Endothelial cell of umbilical vein (primary cell): ENCODE results near the gene ZNF490. TPM values are rescaled to one million over a fixed set of nuclear protein-coding genes. Genes with fewer than 3 reads are reported as not detected.

Source experiments
- BruUV-seq: library from RNA; stranded (reverse); fragments of 400-500 nt; replicated peaks from 2 replicates; lab custom pipeline; 2021; lab: Mats Ljungman, UMichigan
- CTCF ChIA-PET: fragments of 300-600, 350-600 bp; sonication (Branson Sonifier 250); formaldehyde crosslinking; loops from one replicate; lab custom pipeline; 2021; ENCODE audit warnings: antibody characterized with exemption, inconsistent platforms; lab: Charles Lee
- POLR2A ChIA-PET: fragments of 300-600, 350-600 bp; sonication (Branson Sonifier 250); formaldehyde crosslinking; loops from one replicate; lab custom pipeline; 2021; ENCODE audit warnings: antibody characterized with exemption, inconsistent platforms; lab: Charles Lee
- DNase-seq: peaks from one replicate; pipeline ENCODE4 v3.0.0-alpha.2; 2011; ENCODE audit warnings: low read depth, low spot score
- FAIRE-seq: peaks from 2 replicates; lab custom pipeline; 2011; peaks lifted over from hg19 to GRCh38; lab: Jason Lieb, UNC
- H2AFZ ChIP-seq: 2 replicates; pipeline ENCODE4 v1.6.0; 2012; ENCODE audit warnings: low read depth, low read length, control low read depth, inconsistent platforms
- H3K27ac ChIP-seq: 2 replicates; pipeline ENCODE4 v1.5.1; 2011; ENCODE audit warnings: low read depth, mild to moderate bottlenecking, control low read depth, low read length, moderate library complexity; ENCODE audit not compliant: insufficient read depth
- H3K27me3 ChIP-seq, 2 experiments: 2 replicates each; pipeline versions ENCODE4 v1.6.0 to v1.6.1; 2011; ENCODE audit warnings: low read length in 2 of 2, mixed read lengths in 1 of 2; ENCODE audit not compliant: control insufficient read depth in 2 of 2, insufficient read depth in 2 of 2
- H3K36me3 ChIP-seq, 2 experiments: 2 replicates in 1 of 2; 3 replicates in 1 of 2; pipeline ENCODE4 v1.5.1; 2011; ENCODE audit warnings: low read length in 2 of 2, mild to moderate bottlenecking in 1 of 2, moderate library complexity in 1 of 2; ENCODE audit not compliant: control insufficient read depth in 2 of 2, insufficient read depth in 2 of 2; ENCODE audit errors: extremely low read depth in 1 of 2
- H3K4me1 ChIP-seq: 3 replicates; pipeline ENCODE4 v1.5.1; 2011; ENCODE audit warnings: mild to moderate bottlenecking, low read length; ENCODE audit not compliant: control insufficient read depth, insufficient read depth; ENCODE audit errors: extremely low read depth
- H3K4me2 ChIP-seq: 2 replicates; pipeline ENCODE4 v1.6.1; 2011; ENCODE audit warnings: low read length, control low read depth, mixed read lengths; ENCODE audit not compliant: insufficient read depth
- H3K4me3 ChIP-seq, 3 experiments: fragments of 200-600 bp in 1 of 3; sonication (generic), shearing (Covaris generic) in 1 of 3; replicated peaks in 1 of 3; 2 replicates each; pipeline ENCODE4 v1.5.1; 2011 to 2016; ENCODE audit warnings: control low read depth in 3 of 3, low read length in 3 of 3, mild to moderate bottlenecking in 2 of 3, inconsistent platforms in 1 of 3, low read depth in 1 of 3, moderate library complexity in 1 of 3; ENCODE audit not compliant: insufficient read depth in 1 of 3
- H3K79me2 ChIP-seq: 2 replicates; pipeline ENCODE4 v1.6.0; 2012; ENCODE audit warnings: low read length, inconsistent platforms; ENCODE audit not compliant: control insufficient read depth, insufficient read depth
- H3K9ac ChIP-seq: replicated peaks from 2 replicates; pipeline ENCODE3; 2011; ENCODE audit warnings: low read length, control low read depth; ENCODE audit not compliant: insufficient read depth; ENCODE audit errors: extremely low read depth
- H3K9me1 ChIP-seq: replicated peaks from 3 replicates; pipeline ENCODE4 v1.6.0; 2011; ENCODE audit warnings: mild to moderate bottlenecking, low read length; ENCODE audit not compliant: control insufficient read depth, insufficient read depth; ENCODE audit errors: extremely low read depth
- H3K9me3 ChIP-seq: replicated peaks from 2 replicates; pipeline ENCODE4 v1.5.1; 2012; ENCODE audit warnings: low read length, inconsistent platforms; ENCODE audit not compliant: control insufficient read depth, insufficient read depth
- H4K20me1 ChIP-seq: replicated peaks from 2 replicates; pipeline ENCODE3; 2011; ENCODE audit warnings: mild to moderate bottlenecking, low read length; ENCODE audit not compliant: control insufficient read depth, insufficient read depth; ENCODE audit errors: extremely low read depth
- CTCF ChIP-seq, 2 donors: IDR thresholded peaks; 1 replicate in 1 of 2; 2 replicates in 1 of 2; pipeline ENCODE4 v1.5.1; 2011; ENCODE audit warnings: low read length in 2 of 2, mild to moderate bottlenecking in 2 of 2, moderate library complexity in 2 of 2, control low read depth in 1 of 2, inconsistent platforms in 1 of 2, low read depth in 1 of 2; ENCODE audit not compliant: insufficient read depth in 1 of 2; ENCODE audit errors: extremely low read depth in 1 of 2
- EZH2 ChIP-seq: IDR thresholded peaks from 2 replicates; pipeline ENCODE4 v1.6.1; 2012; ENCODE audit warnings: borderline replicate concordance, low read depth, mild to moderate bottlenecking, moderate library complexity, low read length, inconsistent platforms; ENCODE audit not compliant: severe bottlenecking
- FOS ChIP-seq: IDR thresholded peaks from 2 replicates; pipeline ENCODE4 v1.6.1; 2011; ENCODE audit warnings: mild to moderate bottlenecking, low read length, moderate library complexity, borderline replicate concordance; ENCODE audit not compliant: insufficient read depth
- GATA2 ChIP-seq: IDR thresholded peaks from 2 replicates; pipeline ENCODE4 v1.7.0; 2011; ENCODE audit warnings: low read depth, mild to moderate bottlenecking, moderate library complexity, mixed read lengths, low read length; ENCODE audit not compliant: insufficient read length, insufficient read depth
- JUN ChIP-seq: IDR thresholded peaks from 2 replicates; pipeline ENCODE4 v1.6.1; 2011; ENCODE audit warnings: borderline replicate concordance, low read depth; ENCODE audit not compliant: insufficient read length, insufficient read depth
- MAX ChIP-seq: IDR thresholded peaks from 2 replicates; pipeline ENCODE4 v1.6.1; 2011; ENCODE audit not compliant: insufficient read depth, insufficient read length
- MYC ChIP-seq: IDR thresholded peaks from one replicate; pipeline ENCODE4 v1.6.1; 2011; ENCODE audit warnings: mild to moderate bottlenecking, low read depth, low read length
- POLR2A ChIP-seq: IDR thresholded peaks from 2 replicates; pipeline ENCODE4 v1.6.1; 2012; ENCODE audit warnings: low read depth, mild to moderate bottlenecking, control low read depth, low read length
- POLR2AphosphoS5 ChIP-seq: IDR thresholded peaks from 2 replicates; pipeline ENCODE4 v1.6.1; 2012; ENCODE audit warnings: low read depth, mild to moderate bottlenecking, control low read depth, low read length, moderate library complexity; ENCODE audit not compliant: insufficient read depth
- dilution Hi-C: fragments of 300-500 bp; cut with MboI; formaldehyde crosslinking; loops from one replicate; pipeline ENCODE4 v1.15.0; 2019; ENCODE audit warnings: low sequenced_read_pairs; ENCODE audit not compliant: extremely low pct_ligation_motif_present
- intact Hi-C: fragments of 100-400 bp; cut with micrococcal nuclease; formaldehyde crosslinking; loops from one replicate; pipeline ENCODE4 v1.10.0; 2022
- polyA plus RNA-seq, 4 experiments: library from polyadenylated mRNA; depleted of rRNA in 3 of 4; stranded (reverse) in 3 of 4; unstranded in 1 of 4; fragments of >200 nt; gene quantifications; 2 replicates each; pipeline versions ENCODE4 v1.2.1 to v1.2.3, GENCODE V29; 2011 to 2012; ENCODE audit warnings: missing spikeins in 1 of 4
- total RNA-seq: library from RNA; stranded (reverse); gene quantifications from 2 replicates; pipeline ENCODE4 v1.2.3, GENCODE V29; 2021

The ZNF490 gene
- total and polyA plus RNA-seq, 2 donors (not counting 3 experiments of a cell fraction or from before 2014, with no cell fraction given) = 1.4 to 5.7 TPM

- Histone ChIP-seq H3K9ac (no peak overlapping the region), H3K4me1 (peaks cover 9% of the 10 kb centered on the region), H3K4me3 (no peak overlapping the region), H2AFZ (no peak overlapping the region), H3K79me2 (peaks cover 19% of the 10 kb centered on the region), H3K9me3 (no peaks in the 10 kb centered on the region), H3K4me2 (no peak overlapping the region), H4K20me1 (peaks cover 2% of the 10 kb centered on the region), H3K9me1 (no peaks in the 10 kb centered on the region), H3K36me3 (peaks cover 0 to 2% of the 10 kb centered on the region in 2 experiments), H3K27me3 (no peaks in the 10 kb centered on the region), H3K27ac (no peak overlapping the region)
- FAIRE-seq = no peak
- no peak for TF ChIP-seq POLR2A
- TF ChIP-seq CTCF (IDR thresholded peaks at IDR 0.05; ENCODE audit: extremely low read depth in 1 of 2, insufficient read depth in 1 of 2, low read depth in 1 of 2, low read length in 2 of 2) = no peak
- TF ChIP-seq JUN = no peak
- no peak for TF ChIP-seq FOS
- TF ChIP-seq GATA2 = no peak
- no peak for TF ChIP-seq EZH2
- no peak for TF ChIP-seq POLR2AphosphoS5
- TF ChIP-seq MAX = no peak
- no peak for TF ChIP-seq MYC
- no TSS peak for BruUV-seq
- dilution Hi-C loops (no loop called here), intact Hi-C loops (no loop called here)
- DNase-seq = no peak
- ChIA-PET POLR2A (no interaction called here), CTCF (interaction anchor here (1.2 kb wide), 1 partner anchor 453 kb away, joined by 3 read pairs; no protein-coding TSS in a partner anchor)
These were observed 66.8 kb downstream of the ZNF490 start for GRCh38 chr19:12543855-12544254.

Other genes with a start within 250 kb of the ZNF490 start
- 0.39 and 0.93 TPM in 2 replicates for gene ZNF442, start 245.1 kb downstream of the ZNF490 start, total RNA-seq
- gene ZNF442, start 245.1 kb downstream of the ZNF490 start, polyA plus RNA-seq = 0.11 and 0.21 TPM in 2 replicates
- gene ZNF799, start 209.5 kb downstream of the ZNF490 start, total RNA-seq = 2.7 and 3.0 TPM in 2 replicates
- gene ZNF799, start 209.5 kb downstream of the ZNF490 start, polyA plus RNA-seq = 0.64 and 1.0 TPM in 2 replicates
- 3.2 and 3.4 TPM in 2 replicates for gene ZNF443, start 169.8 kb downstream of the ZNF490 start, total RNA-seq
- gene ZNF443, start 169.8 kb downstream of the ZNF490 start, polyA plus RNA-seq = 0.48 and 0.65 TPM in 2 replicates
- gene ZNF709, start 126.0 kb downstream of the ZNF490 start, total RNA-seq = 1.4 and 1.8 TPM in 2 replicates
- 0.65 and 1.0 TPM in 2 replicates for gene ZNF709, start 126.0 kb downstream of the ZNF490 start, polyA plus RNA-seq
- 6.5 and 7.1 TPM in 2 replicates for gene ZNF564, start 59.3 kb downstream of the ZNF490 start, total RNA-seq
- 1.0 and 1.5 TPM in 2 replicates for gene ZNF564, start 59.3 kb downstream of the ZNF490 start, polyA plus RNA-seq
- 19.9 and 21.8 TPM in 2 replicates for gene ZNF791, start 107 bp upstream of the ZNF490 start, total RNA-seq
- gene ZNF791, start 107 bp upstream of the ZNF490 start, polyA plus RNA-seq = 6.4 and 8.3 TPM in 2 replicates
- 73.0 and 76.8 TPM in 2 replicates for gene MAN2B1, start 55.9 kb upstream of the ZNF490 start, total RNA-seq
- 64.4 and 70.3 TPM in 2 replicates for gene MAN2B1, start 55.9 kb upstream of the ZNF490 start, polyA plus RNA-seq
- gene WDR83, start 56.0 kb upstream of the ZNF490 start, total RNA-seq = 10.9 and 11.8 TPM in 2 replicates
- gene WDR83, start 56.0 kb upstream of the ZNF490 start, polyA plus RNA-seq = 10.5 and 11.0 TPM in 2 replicates
- gene DHPS, start 71.1 kb upstream of the ZNF490 start, total RNA-seq = 68.4 and 77.4 TPM in 2 replicates
- gene DHPS, start 71.1 kb upstream of the ZNF490 start, polyA plus RNA-seq = 80.6 and 90.1 TPM in 2 replicates
- gene GNG14, start 77.2 kb upstream of the ZNF490 start, total RNA-seq = not detected in 2 replicates
- not detected in 2 replicates for gene GNG14, start 77.2 kb upstream of the ZNF490 start, polyA plus RNA-seq
- gene FBXW9, start 85.8 kb upstream of the ZNF490 start, total RNA-seq = 11.6 and 12.4 TPM in 2 replicates
- gene FBXW9, start 85.8 kb upstream of the ZNF490 start, polyA plus RNA-seq = 19.3 and 26.4 TPM in 2 replicates
- gene TNPO2, start 113.1 kb upstream of the ZNF490 start, total RNA-seq = 84.6 and 94.5 TPM in 2 replicates
- 98.8 and 104 TPM in 2 replicates for gene TNPO2, start 113.1 kb upstream of the ZNF490 start, polyA plus RNA-seq
- gene TRIR, start 123.9 kb upstream of the ZNF490 start, total RNA-seq = 208 and 213 TPM in 2 replicates
- 240 and 263 TPM in 2 replicates for gene TRIR, start 123.9 kb upstream of the ZNF490 start, polyA plus RNA-seq
- gene GET3, start 126.7 kb upstream of the ZNF490 start, total RNA-seq = 74.8 and 77.0 TPM in 2 replicates
- gene GET3, start 126.7 kb upstream of the ZNF490 start, polyA plus RNA-seq = 197 and 217 TPM in 2 replicates
- not detected in 2 replicates for gene BEST2, start 141.0 kb upstream of the ZNF490 start, total RNA-seq
- gene BEST2, start 141.0 kb upstream of the ZNF490 start, polyA plus RNA-seq = not detected in 2 replicates
- 17.3 and 20.0 TPM in 2 replicates for gene HOOK2, start 164.7 kb upstream of the ZNF490 start, total RNA-seq
- gene HOOK2, start 164.7 kb upstream of the ZNF490 start, polyA plus RNA-seq = 7.6 and 8.0 TPM in 2 replicates
- gene JUNB, start 180.7 kb upstream of the ZNF490 start, total RNA-seq = 22.8 and 31.6 TPM in 2 replicates
- 72.9 and 74.4 TPM in 2 replicates for gene JUNB, start 180.7 kb upstream of the ZNF490 start, polyA plus RNA-seq
- 247 and 255 TPM in 2 replicates for gene PRDX2, start 191.0 kb upstream of the ZNF490 start, total RNA-seq
- gene PRDX2, start 191.0 kb upstream of the ZNF490 start, polyA plus RNA-seq = 490 and 492 TPM in 2 replicates
- 13.2 and 15.9 TPM in 2 replicates for gene THSD8, start 191.3 kb upstream of the ZNF490 start, total RNA-seq
- gene THSD8, start 191.3 kb upstream of the ZNF490 start, polyA plus RNA-seq = 2.6 TPM in 1 of 2 replicates, not detected in the other
- gene RNASEH2A, start 195.8 kb upstream of the ZNF490 start, total RNA-seq = 25.6 and 28.5 TPM in 2 replicates
- gene RNASEH2A, start 195.8 kb upstream of the ZNF490 start, polyA plus RNA-seq = 36.7 and 45.4 TPM in 2 replicates
- gene RTBDN, start 223.8 kb upstream of the ZNF490 start, total RNA-seq = not detected in 2 replicates
- gene RTBDN, start 223.8 kb upstream of the ZNF490 start, polyA plus RNA-seq = not detected in 2 replicates
- 0.13 and 0.69 TPM in 2 replicates for gene MAST1, start 227.7 kb upstream of the ZNF490 start, total RNA-seq
- gene MAST1, start 227.7 kb upstream of the ZNF490 start, polyA plus RNA-seq = 0.16 and 0.46 TPM in 2 replicates